ENCODE measurements around the gene LMX1A.

LMX1A gene

DNA sequence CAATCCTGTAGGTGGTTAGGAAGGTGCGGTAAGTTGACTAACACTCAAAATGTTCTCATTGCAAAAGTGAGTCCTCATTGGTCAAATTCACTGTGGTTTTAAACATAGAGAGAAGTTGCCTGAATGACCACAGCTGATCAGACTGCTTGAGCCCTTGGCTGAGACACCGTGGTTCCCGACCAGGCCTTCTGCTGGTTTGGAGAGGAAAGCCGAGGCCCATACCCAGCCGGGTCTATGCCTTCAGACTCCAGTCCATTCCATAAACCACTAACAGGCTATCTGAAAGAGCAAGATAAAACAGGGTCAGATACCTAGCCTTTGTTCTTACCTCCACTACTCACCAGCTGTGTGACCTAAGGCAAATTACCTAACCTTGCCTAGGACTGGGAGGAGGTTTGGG is 133.9 kb downstream of the LMX1A start:
- Mint-ChIP-seq H3K4me3 (no peak overlapping the region), H3K27ac (no peak overlapping the region), H3K27me3 (peaks cover 14 to 22% of the 10 kb centered on the region in 2 donors), H3K9me3 (peaks cover 0 to 3% of the 10 kb centered on the region in 2 donors), H3K4me1 (no peaks in the 10 kb centered on the region), H3K36me3 (no peaks in the 10 kb centered on the region)
- ATAC-seq (replicated peaks) (no peak), DNase-seq (no peak)

GRCh38 chr1:165218731-165219130 is 137.8 kb downstream of the LMX1A start:
- no peak for ATAC-seq (replicated peaks)
- peaks cover 0 to 1% of the 10 kb centered on the region in 2 donors for H3K9me3 Mint-ChIP-seq
- H3K4me3 Mint-ChIP-seq = no peak overlapping the region
- no peaks in the 10 kb centered on the region for H3K4me1 Mint-ChIP-seq
- DNase-seq = no peak
- no peaks in the 10 kb centered on the region for H3K36me3 Mint-ChIP-seq
- H3K27ac Mint-ChIP-seq = no peak overlapping the region
- H3K27me3 Mint-ChIP-seq = peaks cover 9 to 27% of the 10 kb centered on the region in 2 donors

DNA sequence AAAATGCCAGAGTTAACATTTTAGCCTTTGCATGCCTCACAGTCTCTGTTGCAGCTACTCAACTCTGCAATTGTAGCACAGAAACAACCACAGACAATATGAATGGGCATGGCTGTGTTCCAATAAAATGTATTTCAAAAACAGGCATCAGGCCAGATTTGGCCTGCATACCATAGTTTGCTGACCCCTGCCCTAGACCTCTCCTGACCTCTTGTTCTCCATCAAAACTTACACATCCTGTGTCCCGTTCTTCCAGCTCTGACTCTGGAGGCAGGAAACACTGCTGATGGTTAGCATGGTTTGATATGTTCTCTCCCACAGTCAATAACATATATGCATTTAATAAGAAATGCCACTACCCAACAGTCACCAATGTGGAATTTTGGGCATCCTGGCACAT is 138.6 kb downstream of the LMX1A start:
- no peaks in the 10 kb centered on the region for H3K4me1 Mint-ChIP-seq
- no peak for DNase-seq
- no peak overlapping the region for H3K4me3 Mint-ChIP-seq
- peaks cover 0 to 1% of the 10 kb centered on the region in 2 donors for H3K9me3 Mint-ChIP-seq
- peaks cover 9 to 27% of the 10 kb centered on the region in 2 donors for H3K27me3 Mint-ChIP-seq
- ATAC-seq (replicated peaks) = no peak
- no peak overlapping the region for H3K27ac Mint-ChIP-seq
- no peaks in the 10 kb centered on the region for H3K36me3 Mint-ChIP-seq

DNA sequence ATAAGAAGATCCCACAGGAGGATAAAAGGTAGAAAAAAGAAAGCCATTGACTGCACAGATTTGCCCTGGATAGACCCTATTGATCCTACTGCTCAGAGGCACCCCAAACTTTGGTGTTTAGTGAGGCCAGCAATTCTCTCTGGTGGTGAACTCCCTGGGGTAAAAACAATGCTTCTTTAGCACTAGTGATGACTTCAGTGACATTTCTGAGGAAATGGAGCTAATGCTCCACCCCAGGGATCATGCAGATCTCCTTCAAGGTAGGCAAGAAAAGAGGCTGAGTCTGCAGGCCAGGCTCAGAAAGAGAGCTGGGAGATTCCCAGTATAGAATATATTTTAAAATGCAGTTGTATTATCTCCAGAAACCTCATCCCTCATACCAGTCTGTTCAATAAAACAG is 140.3 kb downstream of the LMX1A start:
- DNase-seq (no peak), ATAC-seq (replicated peaks) (no peak)
- peaks cover 9 to 29% of the 10 kb centered on the region in 2 donors for H3K27me3 Mint-ChIP-seq
- peaks cover 0 to 1% of the 10 kb centered on the region in 2 donors for H3K9me3 Mint-ChIP-seq
- no peak overlapping the region for H3K4me3 Mint-ChIP-seq
- H3K27ac Mint-ChIP-seq = no peak overlapping the region
- no peaks in the 10 kb centered on the region for H3K4me1 Mint-ChIP-seq
- no peaks in the 10 kb centered on the region for H3K36me3 Mint-ChIP-seq

GRCh38 chr1:165215676-165216075 is 140.8 kb downstream of the LMX1A start:
- Mint-ChIP-seq H3K4me1 (no peaks in the 10 kb centered on the region), H3K36me3 (no peaks in the 10 kb centered on the region), H3K27me3 (peaks cover 9 to 29% of the 10 kb centered on the region in 2 donors), H3K27ac (no peak overlapping the region), H3K9me3 (peaks cover 0 to 1% of the 10 kb centered on the region in 2 donors), H3K4me3 (no peak overlapping the region)
- ATAC-seq (replicated peaks) = no peak
- DNase-seq = no peak

DNA sequence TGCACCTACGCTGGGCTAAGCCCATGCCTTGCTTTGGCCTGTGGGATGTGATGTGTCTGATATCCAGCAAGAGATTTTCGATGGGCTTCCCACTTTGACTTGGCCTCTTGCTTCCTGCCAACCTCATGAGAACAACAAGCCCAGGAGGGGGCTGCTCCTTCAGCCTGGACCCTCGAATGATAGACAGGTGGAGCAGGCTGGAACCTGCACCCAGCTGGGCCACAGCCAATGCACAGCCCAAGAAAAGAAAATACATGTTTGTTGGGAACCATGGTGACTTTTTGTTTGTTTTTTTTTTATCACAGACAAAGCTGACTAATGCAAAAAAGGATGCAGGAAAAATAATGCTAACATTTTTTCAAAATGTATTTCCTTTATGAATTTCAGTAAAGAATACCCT is 144.3 kb downstream of the LMX1A start:
- Mint-ChIP-seq H3K9me3 (peaks cover 0 to 1% of the 10 kb centered on the region in 2 donors), H3K27me3 (peaks cover 0 to 11% of the 10 kb centered on the region in 2 donors), H3K36me3 (no peaks in the 10 kb centered on the region), H3K4me1 (no peaks in the 10 kb centered on the region), H3K4me3 (no peak overlapping the region), H3K27ac (no peak overlapping the region)
- ATAC-seq (replicated peaks) = no peak
- no peak for DNase-seq

GRCh38 chr1:165207853-165208515 is 148.5 kb downstream of the LMX1A start:
- Mint-ChIP-seq H3K27ac (no peak overlapping the region), H3K4me1 (no peaks in the 10 kb centered on the region), H3K36me3 (no peaks in the 10 kb centered on the region), H3K4me3 (no peak overlapping the region), H3K27me3 (peaks cover 0 to 6% of the 10 kb centered on the region in 2 donors), H3K9me3 (peaks cover 0 to 1% of the 10 kb centered on the region in 2 donors)
- DNase-seq (no peak), ATAC-seq (replicated peaks) (no peak)

GRCh38 chr1:165205145-165205544 is 151.4 kb downstream of the LMX1A start:
- no peaks in the 10 kb centered on the region for H3K36me3 Mint-ChIP-seq
- H3K9me3 Mint-ChIP-seq = no peaks in the 10 kb centered on the region
- H3K27me3 Mint-ChIP-seq = peaks cover 0 to 6% of the 10 kb centered on the region in 2 donors
- DNase-seq (no peak), ATAC-seq (replicated peaks) (no peak)
- no peaks in the 10 kb centered on the region for H3K4me1 Mint-ChIP-seq
- H3K4me3 Mint-ChIP-seq = no peak overlapping the region
- no peak overlapping the region for H3K27ac Mint-ChIP-seq

GRCh38 chr1:165204548-165204947 is 152.0 kb downstream of the LMX1A start:
- Mint-ChIP-seq H3K9me3 (no peaks in the 10 kb centered on the region), H3K27ac (no peak overlapping the region), H3K4me3 (no peak overlapping the region), H3K36me3 (no peaks in the 10 kb centered on the region), H3K27me3 (peaks cover 0 to 6% of the 10 kb centered on the region in 2 donors), H3K4me1 (no peaks in the 10 kb centered on the region)
- ATAC-seq (replicated peaks) (no peak), DNase-seq (no peak)

- no peaks in the 10 kb centered on the region for H3K36me3 Mint-ChIP-seq
- ATAC-seq (replicated peaks) = no peak
- H3K27me3 Mint-ChIP-seq = peaks cover 0 to 8% of the 10 kb centered on the region in 2 donors
- H3K27ac Mint-ChIP-seq = no peak overlapping the region
- DNase-seq = no peak
- peaks cover 0 to 5% of the 10 kb centered on the region in 2 donors for H3K9me3 Mint-ChIP-seq
- no peaks in the 10 kb centered on the region for H3K4me1 Mint-ChIP-seq
- H3K4me3 Mint-ChIP-seq = no peak overlapping the region
Measured at GRCh38 chr1:165191087-165191486, 165.4 kb downstream of the LMX1A start.

GRCh38 chr1:165189913-165190312 is 166.6 kb downstream of the LMX1A start:
- Mint-ChIP-seq H3K27ac (no peak overlapping the region), H3K4me3 (no peak overlapping the region), H3K4me1 (no peaks in the 10 kb centered on the region), H3K9me3 (peaks cover 0 to 7% of the 10 kb centered on the region in 2 donors), H3K36me3 (no peaks in the 10 kb centered on the region), H3K27me3 (peaks cover 0 to 8% of the 10 kb centered on the region in 2 donors)
- ATAC-seq (replicated peaks) (no peak), DNase-seq (no peak)

DNA sequence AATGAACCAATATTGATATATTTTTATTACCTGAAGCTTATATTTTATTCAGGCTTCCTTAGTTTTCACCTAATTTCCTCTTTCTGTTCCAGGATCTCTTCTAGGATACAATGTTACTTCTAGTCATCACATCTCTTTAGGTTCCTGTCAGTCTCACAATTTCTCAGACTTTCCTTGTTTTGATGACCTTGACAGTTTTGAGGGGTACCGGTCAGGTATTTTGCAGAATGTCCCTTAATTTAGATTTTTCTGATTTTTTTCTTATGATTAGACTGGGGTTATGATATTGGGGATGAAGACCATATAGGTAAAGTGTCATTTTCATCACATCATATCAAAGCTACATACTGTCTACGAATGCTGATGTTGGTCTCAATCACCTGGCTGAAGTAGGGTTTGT is 167.5 kb downstream of the LMX1A start:
- Mint-ChIP-seq H3K4me3 (no peak overlapping the region), H3K4me1 (no peaks in the 10 kb centered on the region), H3K36me3 (no peaks in the 10 kb centered on the region), H3K27ac (no peak overlapping the region), H3K9me3 (peaks cover 0 to 9% of the 10 kb centered on the region in 2 donors), H3K27me3 (peaks cover 0 to 6% of the 10 kb centered on the region in 2 donors)
- DNase-seq (no peak), ATAC-seq (replicated peaks) (no peak)

DNA sequence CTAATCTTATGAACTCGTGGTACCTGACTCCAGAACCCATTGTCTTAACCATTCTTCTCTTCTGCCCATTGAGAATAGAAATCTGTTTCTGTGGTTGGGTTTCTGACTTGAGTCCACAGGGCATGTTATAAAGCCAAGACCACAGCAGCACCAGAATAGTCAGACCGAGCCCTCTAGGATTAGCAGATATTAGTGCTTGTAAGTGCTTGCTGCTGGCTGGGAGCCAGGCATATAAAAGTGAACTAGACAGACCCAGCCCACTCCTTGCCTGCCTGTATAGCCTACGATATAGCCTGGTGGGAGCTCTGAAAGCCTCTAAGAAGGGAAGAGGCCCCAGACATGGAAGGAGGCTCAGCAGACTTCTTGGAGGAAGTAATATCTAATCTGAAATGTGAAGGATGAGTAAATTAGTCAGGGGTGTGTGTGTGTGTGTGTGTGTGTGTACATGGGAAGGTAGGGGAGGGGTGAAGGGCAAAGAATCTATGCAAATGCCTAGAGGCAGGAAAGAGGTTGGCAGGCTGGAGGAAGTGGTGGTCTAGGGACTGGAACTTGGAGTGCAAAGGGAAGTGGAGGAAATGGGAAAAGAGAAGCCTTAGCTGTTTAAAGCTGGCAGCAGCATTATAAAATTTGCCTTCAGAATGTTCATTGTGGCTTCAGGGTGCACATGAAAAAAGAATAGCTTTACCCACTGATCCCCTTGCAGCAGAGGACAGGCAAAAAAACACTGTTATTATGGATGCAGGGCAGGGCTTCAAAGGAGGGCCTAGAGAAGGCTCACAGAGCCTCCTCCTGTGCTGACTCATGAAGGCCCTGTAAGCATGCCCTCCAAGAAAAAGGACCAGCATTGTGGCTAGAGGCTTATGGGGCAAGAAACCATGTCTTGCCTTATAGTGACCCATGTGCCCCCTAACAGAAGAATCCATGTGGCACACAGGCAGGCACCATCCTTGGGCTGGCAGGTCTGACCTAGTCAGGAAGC is 169.2 kb downstream of the LMX1A start:
- Mint-ChIP-seq H3K36me3 (peaks cover 0 to 4% of the 10 kb centered on the region in 2 donors), H3K4me3 (no peak overlapping the region), H3K4me1 (no peaks in the 10 kb centered on the region), H3K9me3 (peaks cover 4 to 16% of the 10 kb centered on the region in 2 donors), H3K27ac (no peak overlapping the region), H3K27me3 (peaks cover 0 to 5% of the 10 kb centered on the region in 2 donors)
- DNase-seq (no peak), ATAC-seq (replicated peaks) (no peak)

GRCh38 chr1:165185161-165185889 is 171.2 kb downstream of the LMX1A start:
- peaks cover 0 to 6% of the 10 kb centered on the region in 2 donors for H3K36me3 Mint-ChIP-seq
- no peak overlapping the region for H3K27ac Mint-ChIP-seq
- DNase-seq = no peak
- no peaks in the 10 kb centered on the region for H3K4me1 Mint-ChIP-seq
- H3K9me3 Mint-ChIP-seq = peaks cover 7 to 16% of the 10 kb centered on the region in 2 donors
- ATAC-seq (replicated peaks) = no peak
- peaks cover 0 to 5% of the 10 kb centered on the region in 2 donors for H3K27me3 Mint-ChIP-seq
- no peak overlapping the region for H3K4me3 Mint-ChIP-seq
